H1 (cell line): ENCODE measurements around the gene HID1. TPM values are rescaled to one million over a fixed set of nuclear protein-coding genes. Genes with fewer than 3 reads are reported as not detected.

ENCODE experiments used
- ATF2 ChIP-seq: IDR thresholded peaks from 2 replicates; pipeline ENCODE4 v1.6.1; 2012; ENCODE audit warnings: low read length, inconsistent platforms
- CHD2 ChIP-seq: IDR thresholded peaks from 2 replicates; pipeline ENCODE4 v1.6.1; 2012; ENCODE audit warnings: low read length, improper control_type of control experiment
- CREB1 ChIP-seq: IDR thresholded peaks from 2 replicates; pipeline ENCODE4 v1.6.1; 2012; ENCODE audit warnings: inconsistent platforms
- HDAC2 ChIP-seq, 2 experiments: fragments of 300-600 bp in 1 of 2; sonication (generic) in 1 of 2; IDR thresholded peaks; 2 replicates each; pipeline ENCODE4 v1.6.1; 2011 to 2012; ENCODE audit warnings: low read depth in 2 of 2, low read length in 2 of 2, mild to moderate bottlenecking in 2 of 2, moderate library complexity in 2 of 2, borderline replicate concordance in 1 of 2, inconsistent platforms in 1 of 2
- KDM1A ChIP-seq: fragments of 200-600, 300-600 bp; sonication (generic); IDR thresholded peaks from 2 replicates; pipeline ENCODE4 v1.7.1; 2016; ENCODE audit warnings: mild to moderate bottlenecking, low read length, borderline replicate concordance
- KDM5A ChIP-seq: fragments of 200-600 bp; IDR thresholded peaks from 2 replicates; pipeline ENCODE4 v1.7.1; 2012; ENCODE audit warnings: mild to moderate bottlenecking, low read length, inconsistent platforms, mixed read lengths
- RXRA ChIP-seq: IDR thresholded peaks from 2 replicates; pipeline ENCODE4 v1.6.1; 2011; ENCODE audit warnings: low read depth, mild to moderate bottlenecking, low read length, moderate library complexity; ENCODE audit not compliant: insufficient read depth
- SP4 ChIP-seq: IDR thresholded peaks from 2 replicates; pipeline ENCODE4 v1.6.1; 2012; ENCODE audit warnings: low read length, inconsistent platforms
- polyA plus RNA-seq, 7 experiments: library from polyadenylated mRNA; depleted of rRNA in 3 of 7; stranded (reverse) in 5 of 7; unstranded in 2 of 7; fragments of >200 nt in 5 of 7; fragments of 200-250 nt in 2 of 7; gene quantifications; 1 replicate in 5 of 7; 2 replicates in 1 of 7; 4 replicates in 1 of 7; pipeline versions ENCODE4 v1.2.1 to v1.2.3, GENCODE V29; 2011 to 2013; ENCODE audit warnings: missing spikeins in 2 of 7, mixed read lengths in 2 of 7
- total RNA-seq: library from RNA; stranded (reverse); fragmentation: NEBNext Ultra II Directional; extraction: Animal tissue kit (Norgen Biotek cat#: 25700); gene quantifications from 2 replicates; pipeline ENCODE4 v1.2.1, GENCODE V29; 2021

The HID1 gene
- total and polyA plus RNA-seq, 2 of the 8 experiments (the other 6 are each of a cell fraction or from before 2014, with no cell fraction given), result 15.1 to 25.9 TPM

GRCh38 chr17:74951680-74952421 lies 20.7 kb downstream of the HID1 start (continued):
- no peak for TF ChIP-seq CREB1
- no peak for TF ChIP-seq SP4
- TF ChIP-seq KDM5A, result no peak
- TF ChIP-seq CHD2, result no peak
- TF ChIP-seq ATF2, result no peak
- TF ChIP-seq RXRA, result no peak
- no peak for TF ChIP-seq KDM1A
- no peak for TF ChIP-seq HDAC2 (IDR thresholded peaks at IDR 0.05; ENCODE audit: borderline replicate concordance in 1 of 2, low read depth in 2 of 2, low read length in 2 of 2)
- TF ChIP-seq, all 59 proteins: peak for 0
